Measurements from ENCODE around the gene HAUS7. TPM values are rescaled to one million over a fixed set of nuclear protein-coding genes. Genes with fewer than 3 reads are reported as not detected.
"Not testable (repeated sequence)": the region's sequence is repeated elsewhere in the genome, so short reads cannot be mapped to it uniquely, and the experiment has no call there.

Gene HAUS7
- total RNA-seq, 3 donors from 2014 or later = 77.1 to 90.3 (median 85.3) TPM

- DNase-seq (no peak), ATAC-seq (no peak)
- peaks cover 9% of the 10 kb centered on the region for H3K4me1 Mint-ChIP-seq (ENCODE audit: low read depth)
- no peaks in the 10 kb centered on the region for H3K27me3 Mint-ChIP-seq (ENCODE audit: low read depth)
- H3K4me3 Mint-ChIP-seq = peak overlapping the region; percentile 64
- no peaks in the 10 kb centered on the region for H3K9me3 Mint-ChIP-seq
- no peaks in the 10 kb centered on the region for H3K36me3 Mint-ChIP-seq (ENCODE audit: insufficient read depth)
Observed at GRCh38 chrX:153411988-153412574, 58.3 kb downstream of the HAUS7 start.

GRCh38 chrX:153411255-153411987 lies 59.0 kb downstream of the HAUS7 start, which contains the start of gene ZFP92:
ZFP92 (plus strand) TSS chrX:153411472; CDS start chrX:153418323, 6,851 bp downstream.
- Mint-ChIP-seq H3K27me3 (ENCODE audit: low read depth) (no peaks in the 10 kb centered on the region), H3K9me3 (no peaks in the 10 kb centered on the region), H3K4me1 (ENCODE audit: low read depth) (peaks cover 9% of the 10 kb centered on the region), H3K4me3 (peak within 1 kb of the TSS; percentile 72), H3K36me3 (ENCODE audit: insufficient read depth) (no peaks in the 10 kb centered on the region)
- DNase-seq (peak; percentile 35), ATAC-seq (peak; percentile 76 to 89)

DNA sequence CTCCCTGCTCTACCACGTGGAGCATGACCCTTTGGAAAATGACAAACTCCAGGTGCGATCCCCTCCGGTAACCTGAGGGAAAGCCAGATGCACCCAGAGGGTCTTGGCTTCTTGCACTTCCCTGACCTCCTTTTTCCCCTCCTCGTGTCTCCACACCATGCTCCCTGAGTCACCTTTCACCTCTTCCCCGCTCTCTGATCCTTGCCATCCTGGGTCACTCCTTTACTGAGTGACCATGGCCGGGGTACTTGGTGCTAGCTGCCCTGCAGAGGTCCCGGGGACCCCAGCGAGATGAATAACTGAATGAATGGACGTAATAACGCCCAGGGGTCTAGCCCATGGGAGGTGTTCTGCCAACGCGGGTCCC lies 59.5 kb downstream of the HAUS7 start:
- Mint-ChIP-seq H3K9me3 (no peaks in the 10 kb centered on the region), H3K27me3 (ENCODE audit: low read depth) (no peaks in the 10 kb centered on the region)
- no peak for ATAC-seq

DNA sequence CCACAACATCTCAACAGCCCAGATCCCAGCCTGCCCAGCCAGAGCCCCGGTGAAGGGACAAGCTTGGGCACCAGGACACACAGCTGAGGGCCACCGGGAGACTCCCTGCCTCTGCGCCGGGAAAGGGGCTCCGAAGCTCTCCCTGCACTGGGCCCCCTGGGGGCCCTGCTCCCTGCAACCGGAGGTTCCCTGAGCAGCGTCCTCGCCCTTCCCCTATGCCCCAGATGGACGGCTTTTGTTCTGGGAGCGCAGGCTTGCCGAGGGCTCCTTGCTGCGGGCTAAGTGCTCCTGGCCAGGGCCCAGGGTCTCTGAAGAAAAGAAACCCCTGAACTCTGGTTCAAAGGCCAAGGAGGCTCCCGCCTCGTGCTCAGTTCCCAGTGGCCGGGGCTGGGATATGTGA lies 60.0 kb downstream of the HAUS7 start:
- Mint-ChIP-seq H3K9me3 (no peaks in the 10 kb centered on the region), H3K4me3 (no peak overlapping the region), H3K36me3 (ENCODE audit: insufficient read depth) (no peaks in the 10 kb centered on the region), H3K27me3 (ENCODE audit: low read depth) (no peaks in the 10 kb centered on the region), H3K4me1 (ENCODE audit: low read depth) (peaks cover 9% of the 10 kb centered on the region)
- no peak for ATAC-seq
- DNase-seq = no peak

More for the DNA sequence above, 59.5 kb downstream of the HAUS7 start:
- Mint-ChIP-seq H3K36me3 (ENCODE audit: insufficient read depth) (no peaks in the 10 kb centered on the region), H3K4me1 (ENCODE audit: low read depth) (peaks cover 9% of the 10 kb centered on the region), H3K4me3 (peak overlapping the region; percentile 72)
- no peak for DNase-seq

DNA sequence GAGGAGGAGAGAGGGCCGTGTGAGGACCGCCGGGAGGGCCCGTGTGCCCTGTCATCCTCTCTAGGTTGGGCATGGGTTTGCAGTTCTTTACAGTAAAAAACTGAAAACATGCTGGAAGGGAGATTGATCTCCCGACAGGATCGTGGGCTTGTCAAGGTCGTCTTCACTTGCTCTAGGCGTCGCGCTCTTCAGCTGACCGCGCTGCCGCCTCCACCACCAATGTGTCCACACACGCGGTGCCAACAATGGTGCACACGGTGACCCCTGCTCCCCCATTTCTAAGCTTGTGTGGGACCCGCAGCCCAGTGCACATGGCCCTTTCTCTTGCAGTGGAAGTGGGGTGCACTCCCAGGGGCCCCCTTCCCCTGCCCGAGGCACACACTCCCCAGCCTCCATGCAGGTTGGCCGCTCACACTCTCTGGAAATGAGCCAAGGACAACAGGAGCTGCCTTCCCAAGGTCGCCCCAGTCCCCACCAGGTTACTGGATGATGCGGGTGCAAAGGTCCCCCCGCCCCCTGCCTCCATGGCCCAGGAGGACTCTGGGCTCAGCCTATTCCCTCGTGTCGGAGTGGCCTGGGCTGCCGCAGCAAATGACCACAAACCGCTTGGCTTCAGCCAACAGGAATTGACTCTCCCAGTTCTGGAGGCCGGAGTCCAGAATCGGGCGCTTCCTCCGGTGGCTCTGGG lies 60.8 kb downstream of the HAUS7 start:
- Mint-ChIP-seq H3K4me3 (no peak overlapping the region), H3K4me1 (ENCODE audit: low read depth) (peaks cover 9% of the 10 kb centered on the region), H3K27me3 (ENCODE audit: low read depth) (no peaks in the 10 kb centered on the region), H3K36me3 (ENCODE audit: insufficient read depth) (no peaks in the 10 kb centered on the region), H3K9me3 (no peaks in the 10 kb centered on the region)
- DNase-seq (no peak), ATAC-seq (no peak)

DNA sequence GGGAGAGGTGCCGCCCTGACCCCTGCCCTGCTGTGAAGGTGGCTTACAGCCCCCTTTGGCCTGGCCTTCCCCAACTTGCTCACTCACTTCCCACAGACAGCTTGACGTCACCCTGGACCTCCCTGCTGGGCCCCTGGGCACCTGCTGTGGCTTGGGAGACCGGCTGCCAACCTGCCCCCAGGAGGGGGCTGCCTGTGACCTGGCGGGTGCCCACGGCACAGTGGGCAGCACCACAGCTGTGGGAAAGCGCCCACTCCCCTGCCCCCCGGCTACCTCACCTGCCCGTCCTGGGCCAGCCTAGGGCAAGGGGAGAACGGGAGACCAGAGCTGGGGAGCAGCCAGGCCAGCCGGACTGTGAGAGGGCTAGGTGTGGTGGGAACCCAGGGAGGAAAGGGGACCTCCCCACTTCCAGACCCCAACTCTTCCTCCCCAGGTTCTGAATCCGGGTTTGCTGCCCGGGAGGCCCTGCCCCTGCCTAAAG lies 61.5 kb downstream of the HAUS7 start:
- H3K4me3 Mint-ChIP-seq = no peak overlapping the region

DNA sequence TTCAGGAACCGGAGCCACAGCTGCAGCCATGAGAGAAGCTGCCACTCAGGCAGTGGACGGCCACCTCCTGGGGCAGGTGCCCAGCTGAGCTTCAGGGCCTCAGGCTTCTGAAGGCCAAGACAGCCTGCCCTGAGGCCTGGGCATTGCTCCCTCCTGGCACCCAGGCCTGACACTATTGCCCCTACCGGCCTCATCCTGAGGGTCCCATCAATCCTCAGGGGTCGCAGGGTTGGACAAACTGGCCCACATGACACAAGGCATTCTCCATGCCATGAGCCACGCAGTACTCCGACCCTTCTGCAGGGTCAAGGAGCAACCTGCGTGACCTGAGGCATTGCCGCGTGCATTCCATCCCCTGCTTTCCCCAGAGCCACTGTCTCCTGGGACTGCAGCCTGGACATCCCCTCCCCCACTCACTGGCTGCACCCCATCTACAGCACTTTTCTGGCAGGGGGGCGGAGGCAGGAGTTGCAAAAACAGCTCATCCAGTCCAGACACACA lies 62.1 kb downstream of the HAUS7 start:
- H3K4me1 Mint-ChIP-seq (ENCODE audit: low read depth) = peaks cover 9% of the 10 kb centered on the region
- H3K9me3 Mint-ChIP-seq = no peaks in the 10 kb centered on the region
- DNase-seq (no peak), ATAC-seq (no peak)
- H3K4me3 Mint-ChIP-seq = no peak overlapping the region
- H3K27me3 Mint-ChIP-seq (ENCODE audit: low read depth) = no peaks in the 10 kb centered on the region
- no peaks in the 10 kb centered on the region for H3K36me3 Mint-ChIP-seq (ENCODE audit: insufficient read depth)

More for the DNA sequence above, 61.5 kb downstream of the HAUS7 start:
- H3K9me3 Mint-ChIP-seq = no peaks in the 10 kb centered on the region
- H3K4me1 Mint-ChIP-seq (ENCODE audit: low read depth) = peaks cover 9% of the 10 kb centered on the region
- no peaks in the 10 kb centered on the region for H3K27me3 Mint-ChIP-seq (ENCODE audit: low read depth)
- DNase-seq (no peak), ATAC-seq (no peak)
- H3K36me3 Mint-ChIP-seq (ENCODE audit: insufficient read depth) = no peaks in the 10 kb centered on the region

DNA sequence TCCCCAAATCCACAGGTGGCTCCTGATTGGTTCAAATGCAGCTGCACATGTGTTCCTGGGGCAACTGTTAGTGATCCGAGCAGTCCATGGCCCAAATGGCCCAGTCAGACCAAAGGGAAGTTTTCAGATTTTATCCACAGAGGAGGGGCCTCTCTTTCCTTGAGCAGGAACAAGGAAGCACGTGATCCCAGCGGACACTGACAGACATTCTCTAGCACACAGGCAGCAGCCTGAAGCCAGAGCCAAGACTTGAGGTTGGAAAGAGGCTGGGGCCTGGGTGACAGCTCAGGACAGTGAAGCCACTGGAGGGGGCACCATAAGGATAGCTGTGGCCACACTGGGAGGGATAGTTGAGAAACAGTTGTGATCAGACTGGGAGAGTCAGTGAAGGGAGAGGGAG lies 62.6 kb downstream of the HAUS7 start:
- DNase-seq (no peak), ATAC-seq (no peak)
- Mint-ChIP-seq H3K4me3 (no peak overlapping the region), H3K4me1 (ENCODE audit: low read depth) (peaks cover 9% of the 10 kb centered on the region), H3K27me3 (ENCODE audit: low read depth) (no peaks in the 10 kb centered on the region), H3K9me3 (no peaks in the 10 kb centered on the region), H3K36me3 (ENCODE audit: insufficient read depth) (no peaks in the 10 kb centered on the region)

- no peak overlapping the region for H3K4me3 Mint-ChIP-seq
- no peaks in the 10 kb centered on the region for H3K9me3 Mint-ChIP-seq
- DNase-seq (no peak), ATAC-seq (no peak)
- H3K36me3 Mint-ChIP-seq (ENCODE audit: insufficient read depth) = no peaks in the 10 kb centered on the region
- H3K27me3 Mint-ChIP-seq (ENCODE audit: low read depth) = no peaks in the 10 kb centered on the region
- peaks cover 3% of the 10 kb centered on the region for H3K4me1 Mint-ChIP-seq (ENCODE audit: low read depth)
Observed at GRCh38 chrX:153406903-153407302, 63.5 kb downstream of the HAUS7 start.

GRCh38 chrX:153406011-153406410 lies 64.4 kb downstream of the HAUS7 start:
- ATAC-seq (no peak), DNase-seq (no peak)
- Mint-ChIP-seq H3K27me3 (ENCODE audit: low read depth) (no peaks in the 10 kb centered on the region), H3K4me3 (no peak overlapping the region), H3K9me3 (no peaks in the 10 kb centered on the region), H3K36me3 (ENCODE audit: insufficient read depth) (no peaks in the 10 kb centered on the region), H3K4me1 (ENCODE audit: low read depth) (peaks cover 1% of the 10 kb centered on the region)

- ATAC-seq (no peak), DNase-seq (no peak)
- Mint-ChIP-seq H3K9me3 (no peaks in the 10 kb centered on the region), H3K4me3 (no peak overlapping the region), H3K27me3 (ENCODE audit: low read depth) (no peaks in the 10 kb centered on the region), H3K4me1 (ENCODE audit: low read depth) (no peaks in the 10 kb centered on the region), H3K36me3 (ENCODE audit: insufficient read depth) (no peaks in the 10 kb centered on the region)
Observed at GRCh38 chrX:153405426-153405825, 65.0 kb downstream of the HAUS7 start.

DNA sequence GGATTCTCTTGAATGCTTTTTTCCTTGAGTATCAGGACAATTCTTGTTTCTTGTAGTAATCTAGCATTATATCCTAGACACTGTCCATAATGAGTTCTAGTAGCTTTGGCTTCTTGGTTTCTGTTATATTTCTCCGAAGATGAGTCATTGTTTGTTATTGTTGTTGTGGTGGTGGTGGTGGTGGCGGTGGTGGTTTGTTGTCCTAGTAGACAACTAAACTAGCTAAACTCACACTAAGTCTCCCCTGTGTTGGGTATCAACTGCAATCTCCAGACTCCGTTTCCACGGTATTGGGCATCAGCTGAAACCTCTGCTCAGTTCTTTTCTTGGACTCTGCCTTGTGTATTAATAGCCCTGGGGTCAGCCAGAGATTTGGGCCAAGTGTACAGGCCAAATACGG lies 66.0 kb downstream of the HAUS7 start:
- not testable (repeated sequence) for H3K27me3 Mint-ChIP-seq (ENCODE audit: low read depth); H3K9me3 Mint-ChIP-seq; H3K36me3 Mint-ChIP-seq (ENCODE audit: insufficient read depth); H3K4me3 Mint-ChIP-seq; H3K4me1 Mint-ChIP-seq (ENCODE audit: low read depth); DNase-seq; ATAC-seq

GRCh38 chrX:153401133-153401764 lies 69.1 kb downstream of the HAUS7 start, which contains the start of gene PNMA6E:
PNMA6E (minus strand) TSS chrX:153401350; CDS start chrX:153398849, 2,501 bp downstream.
- H3K4me1 Mint-ChIP-seq (ENCODE audit: low read depth) = no peaks in the 10 kb centered on the region
- no peaks in the 10 kb centered on the region for H3K36me3 Mint-ChIP-seq (ENCODE audit: insufficient read depth)
- ATAC-seq (no peak), DNase-seq (no peak)
- H3K9me3 Mint-ChIP-seq = no peaks in the 10 kb centered on the region
- no peaks in the 10 kb centered on the region for H3K27me3 Mint-ChIP-seq (ENCODE audit: low read depth)
- H3K4me3 Mint-ChIP-seq = no peak within 1 kb of the TSS
